ENCODE results near the gene SRPK2. TPM values are rescaled to one million over a fixed set of nuclear protein-coding genes. Genes with fewer than 3 reads are reported as not detected.

The SRPK2 gene
- total and polyA plus RNA-seq, 2 of the 8 experiments (the other 6 are each of a cell fraction or from before 2014, with no cell fraction given), result 10.0 to 47.1 TPM

DNA sequence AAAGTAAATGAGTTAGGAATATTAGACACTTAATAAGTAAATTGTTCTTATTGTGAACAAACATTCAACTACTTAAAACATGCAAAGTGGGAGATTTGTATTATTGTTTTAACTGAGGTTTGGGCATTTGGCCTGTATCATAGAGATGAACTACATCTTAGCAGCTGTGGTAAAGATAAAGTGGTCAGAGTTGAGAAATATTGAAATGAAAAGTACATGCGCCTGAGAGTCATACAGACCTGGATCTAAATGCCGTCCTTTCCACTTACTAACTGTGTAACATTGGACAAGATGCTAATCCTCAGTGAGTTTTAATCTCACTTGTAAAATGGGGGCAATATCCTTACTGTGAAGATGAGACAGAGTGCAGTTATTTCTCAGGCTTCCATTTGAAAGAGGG is 300.3 kb downstream of the SRPK2 start:
- H3K27ac ChIP-seq (ENCODE audit: low read depth, low read length), result no peak overlapping the region
- ChIA-PET POLR2A (ENCODE audit: partially characterized antibody) (interaction anchor here (1.0 kb wide), 1 partner anchor 16 kb away, joined by 3 read pairs; no protein-coding TSS in a partner anchor), CTCF (ENCODE audit: partially characterized antibody) (no interaction called here)
- no peak overlapping the region for H2BK15ac ChIP-seq (ENCODE audit: low read length)
- no peak overlapping the region for H3K23ac ChIP-seq (ENCODE audit: insufficient read length)
- H3K36me3 ChIP-seq (ENCODE audit: control insufficient read depth in 2 of 4, insufficient read depth in 4 of 4, low read length in 3 of 4), result peaks cover under 1 to 60% (median 14%) of the 10 kb centered on the region in 4 experiments; a peak in 5 of 8 replicates
- no peak overlapping the region for H2AK5ac ChIP-seq (ENCODE audit: low read depth, low read length)
- H3K23me2 ChIP-seq (ENCODE audit: low read depth, low read length), result no peaks in the 10 kb centered on the region
- peaks cover 0 to 3% of the 10 kb centered on the region in 2 experiments for H4K20me1 ChIP-seq (replicated peaks in 1 of 2; ENCODE audit: control insufficient read depth in 1 of 2, insufficient read depth in 2 of 2, low read length in 2 of 2)
- H3K79me2 ChIP-seq (ENCODE audit: control insufficient read depth in 1 of 2, insufficient read depth in 2 of 2, low read length in 2 of 2), result no peaks in the 10 kb centered on the region; a peak in 1 of 4 replicates
- H2BK5ac ChIP-seq (ENCODE audit: low read depth, low read length), result no peak overlapping the region
- no peak overlapping the region for H3K14ac ChIP-seq (ENCODE audit: insufficient read length)
- H4K8ac ChIP-seq (ENCODE audit: extremely low read depth, insufficient read depth, low read length), result no peak overlapping the region
- no peak overlapping the region for H3K56ac ChIP-seq (replicated peaks; ENCODE audit: insufficient read length, low read depth, low read length)
- no peak overlapping the region for H3K4ac ChIP-seq (replicated peaks; ENCODE audit: insufficient read length, low read depth, low read length)
- 94% methylated on average over 2 of the region's 2 CpGs; no CpG with 5 or more reads in 1 of the 2 experiments for WGBS, 2 experiments (ENCODE audit: extremely low coverage in 1 of 2, insufficient coverage in 1 of 2, insufficient read length in 1 of 2, insufficient replicate concordance in 2 of 2, low coverage in 1 of 2, low lambda C conversion rate in 2 of 2, missing lambda C conversion rate in 1 of 2)
- no peak overlapping the region for H2AFZ ChIP-seq (ENCODE audit: low read length)
- DNase-seq (ENCODE audit: low read depth in 1 of 2, low spot score in 2 of 2), result no peak
- no peak overlapping the region for H2BK120ac ChIP-seq (replicated peaks; ENCODE audit: low read depth, low read length)
- H3K4me3 ChIP-seq (ENCODE audit: extremely low read depth in 1 of 4, insufficient read depth in 2 of 4, low read depth in 3 of 4, low read length in 4 of 4), result no peak overlapping the region
- H3K18ac ChIP-seq (ENCODE audit: extremely low read depth, low read length), result no peak overlapping the region
- H3K27me3 ChIP-seq (replicated peaks in 1 of 4; ENCODE audit: control insufficient read depth in 3 of 4, extremely low read depth in 1 of 4, insufficient read depth in 3 of 4, low read length in 3 of 4), result no peaks in the 10 kb centered on the region
- no peak overlapping the region for H4K5ac ChIP-seq (ENCODE audit: insufficient read length, low read depth, low read length)
- no peak for FAIRE-seq
- no peak overlapping the region for H2BK20ac ChIP-seq (ENCODE audit: low read length)
- H2BK12ac ChIP-seq (ENCODE audit: low read depth, low read length), result no peak overlapping the region
- H3K9ac ChIP-seq (replicated peaks in 1 of 4; ENCODE audit: extremely low read depth in 1 of 4, low read depth in 3 of 4, low read length in 3 of 4), result no peak overlapping the region
- H4K91ac ChIP-seq (replicated peaks; ENCODE audit: insufficient read length, low read length), result no peak overlapping the region
- H3K4me1 ChIP-seq (replicated peaks in 1 of 4; ENCODE audit: control insufficient read depth in 3 of 4, insufficient read depth in 4 of 4, low read length in 3 of 4), result no peaks in the 10 kb centered on the region
- H3K4me2 ChIP-seq (ENCODE audit: insufficient read depth in 1 of 2, low read depth in 2 of 2, low read length in 2 of 2), result no peak overlapping the region
- H3K79me1 ChIP-seq (ENCODE audit: low read depth, low read length), result no peaks in the 10 kb centered on the region; the same call in 1 of the 2 replicates
- H3K9me3 ChIP-seq (ENCODE audit: insufficient read depth in 2 of 2, low read depth in 1 of 2, low read length in 1 of 2), result no peaks in the 10 kb centered on the region
- TF ChIP-seq JUND (IDR thresholded peaks at IDR 0.05; ENCODE audit: low read length) (no peak), HDAC6 (IDR thresholded peaks at IDR 0.05; ENCODE audit: low read depth, low read length) (no peak), SUZ12 (IDR thresholded peaks at IDR 0.05; ENCODE audit: low read length) (no peak), CHD1 (IDR thresholded peaks at IDR 0.05; ENCODE audit: low read depth, low read length) (no peak), RFX5 (IDR thresholded peaks at IDR 0.05; ENCODE audit: borderline replicate concordance, low read depth, low read length) (no peak), KDM1A (IDR thresholded peaks at IDR 0.05; ENCODE audit: borderline replicate concordance, low read length) (no peak), SP1 (IDR thresholded peaks at IDR 0.05; ENCODE audit: low read depth, low read length) (no peak), CHD2 (IDR thresholded peaks at IDR 0.05; ENCODE audit: low read length) (no peak), EGR1 (IDR thresholded peaks at IDR 0.05; ENCODE audit: borderline replicate concordance, low read depth, low read length) (no peak), ASH2L (IDR thresholded peaks at IDR 0.05; ENCODE audit: low read length) (no peak), JUN (IDR thresholded peaks at IDR 0.05; ENCODE audit: low read depth, low read length) (no peak)
- TF ChIP-seq, protein P1, sequence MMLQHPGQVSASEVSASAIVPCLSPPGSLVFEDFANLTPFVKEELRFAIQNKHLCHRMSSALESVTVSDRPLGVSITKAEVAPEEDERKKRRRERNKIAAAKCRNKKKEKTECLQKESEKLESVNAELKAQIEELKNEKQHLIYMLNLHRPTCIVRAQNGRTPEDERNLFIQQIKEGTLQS (IDR thresholded peaks at IDR 0.05; ENCODE audit: insufficient read depth, low read depth, low read length), result no peak
- TF ChIP-seq, protein P2, sequence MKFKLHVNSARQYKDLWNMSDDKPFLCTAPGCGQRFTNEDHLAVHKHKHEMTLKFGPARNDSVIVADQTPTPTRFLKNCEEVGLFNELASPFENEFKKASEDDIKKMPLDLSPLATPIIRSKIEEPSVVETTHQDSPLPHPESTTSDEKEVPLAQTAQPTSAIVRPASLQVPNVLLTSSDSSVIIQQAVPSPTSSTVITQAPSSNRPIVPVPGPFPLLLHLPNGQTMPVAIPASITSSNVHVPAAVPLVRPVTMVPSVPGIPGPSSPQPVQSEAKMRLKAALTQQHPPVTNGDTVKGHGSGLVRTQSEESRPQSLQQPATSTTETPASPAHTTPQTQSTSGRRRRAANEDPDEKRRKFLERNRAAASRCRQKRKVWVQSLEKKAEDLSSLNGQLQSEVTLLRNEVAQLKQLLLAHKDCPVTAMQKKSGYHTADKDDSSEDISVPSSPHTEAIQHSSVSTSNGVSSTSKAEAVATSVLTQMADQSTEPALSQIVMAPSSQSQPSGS (IDR thresholded peaks at IDR 0.05; ENCODE audit: low read length), result no peak
